A549 (cell line): ENCODE measurements around the gene UBXN10.
A peak's percentile ranks its signal among the peaks of the same experiment; 100 is the strongest.

Experiments used
- CTCF ChIP-seq: fragments of >200 bp; sonication (Bioruptor Twin); formaldehyde crosslinking; IDR thresholded peaks from 3 replicates; pipeline ENCODE4 v1.5.1; 2016
- FOSL2 ChIP-seq, 2 experiments: fragments of 450-650 bp in 1 of 2; fragments of >200 bp in 1 of 2; sonication (Bioruptor Twin) in 1 of 2; formaldehyde crosslinking; IDR thresholded peaks; 2 replicates each; pipeline versions ENCODE4 v1.5.0 to v1.6.1; 2016 to 2020; ENCODE audit warnings: mild to moderate bottlenecking in 1 of 2, moderate library complexity in 1 of 2
- MAX ChIP-seq: IDR thresholded peaks from 2 replicates; pipeline ENCODE4 v1.6.1; 2012
- MYC ChIP-seq: IDR thresholded peaks from 2 replicates; pipeline ENCODE4 v1.6.1; 2012; ENCODE audit warnings: mild to moderate bottlenecking, inconsistent platforms, low read length, improper control_type of control experiment, borderline replicate concordance
- POLR2A ChIP-seq: IDR thresholded peaks from 2 replicates; pipeline ENCODE4 v1.6.1; 2012; ENCODE audit warnings: mild to moderate bottlenecking, low read length
- RCOR1 ChIP-seq: fragments of 150-350 bp; IDR thresholded peaks from 2 replicates; pipeline ENCODE4 v1.6.1; 2014; ENCODE audit warnings: antibody characterized with exemption, low read length, low read depth

GRCh38 chr1:20194757-20195461 lies 9.0 kb downstream of the UBXN10 start:
- no peak for TF ChIP-seq POLR2A
- TF ChIP-seq CTCF = peak; percentile 54; the same call in 2 of the 3 replicates
- no peak for TF ChIP-seq RCOR1
- no peak for TF ChIP-seq FOSL2 (IDR thresholded peaks at IDR 0.05)
- TF ChIP-seq FOSL2 (CRISPR knock-in tag; IDR thresholded peaks at IDR 0.05) = no peak
- no peak for TF ChIP-seq MAX
- no peak for TF ChIP-seq MYC
